H7 (cell line): Measurements from ENCODE around the gene CRTC1. TPM values are rescaled to one million over a fixed set of nuclear protein-coding genes. Genes with fewer than 3 reads are reported as not detected.
A peak's percentile ranks its signal among the peaks of the same experiment; 100 is the strongest.

ENCODE experiments used
- DNase-seq: peaks from one replicate; pipeline ENCODE4 v3.0.0; 2012
- H3K27me3 ChIP-seq: 2 replicates; pipeline ENCODE4 v1.6.0; 2011; ENCODE audit warnings: mild to moderate bottlenecking, low read length; ENCODE audit not compliant: control insufficient read depth, insufficient read depth
- H3K36me3 ChIP-seq: replicated peaks from 2 replicates; pipeline ENCODE4 v1.5.1; 2011; ENCODE audit warnings: low read length; ENCODE audit not compliant: control insufficient read depth, insufficient read depth
- H3K4me3 ChIP-seq: 2 replicates; pipeline ENCODE4 v1.5.1; 2011; ENCODE audit warnings: low read depth, mild to moderate bottlenecking, control low read depth, low read length, moderate library complexity; ENCODE audit not compliant: insufficient read depth
- total RNA-seq: library from RNA; depleted of rRNA; stranded (reverse); fragments of >200 nt; shearing (Covaris generic); gene quantifications from 2 replicates; pipeline ENCODE4 v1.2.3, GENCODE V29; 2014

Gene CRTC1
- total RNA-seq, 1 experiment from 2014 or later, result 3.7 TPM

- Histone ChIP-seq H3K4me3 (no peak overlapping the region), H3K27me3 (no peaks in the 10 kb centered on the region), H3K36me3 (no peaks in the 10 kb centered on the region)
- DNase-seq, result no peak
Measured at GRCh38 chr19:18687740-18688465, 4.4 kb downstream of the CRTC1 start.

DNA sequence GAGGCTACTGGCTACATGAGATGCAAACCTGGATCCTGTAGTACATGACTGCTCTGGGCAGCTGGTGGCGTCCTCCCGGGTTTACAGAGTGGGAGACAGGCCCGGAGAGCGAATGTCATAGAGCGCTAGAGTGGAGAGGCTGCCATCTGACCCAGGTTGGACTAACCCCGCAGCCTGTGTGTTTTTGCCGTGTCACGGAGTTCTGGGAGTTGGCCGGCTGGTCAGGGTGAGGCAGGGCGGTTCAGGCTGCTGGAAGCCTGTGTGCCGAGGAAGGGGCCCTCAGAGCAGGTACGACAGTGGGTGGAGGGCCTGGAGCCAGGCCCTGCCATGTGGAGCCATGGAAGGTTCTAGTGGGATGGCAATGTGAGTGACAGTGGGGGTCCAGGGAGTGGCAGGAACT lies 12.5 kb downstream of the CRTC1 start:
- Histone ChIP-seq H3K4me3 (no peak overlapping the region), H3K27me3 (no peaks in the 10 kb centered on the region), H3K36me3 (no peaks in the 10 kb centered on the region)
- peak; percentile 51 for DNase-seq

DNA sequence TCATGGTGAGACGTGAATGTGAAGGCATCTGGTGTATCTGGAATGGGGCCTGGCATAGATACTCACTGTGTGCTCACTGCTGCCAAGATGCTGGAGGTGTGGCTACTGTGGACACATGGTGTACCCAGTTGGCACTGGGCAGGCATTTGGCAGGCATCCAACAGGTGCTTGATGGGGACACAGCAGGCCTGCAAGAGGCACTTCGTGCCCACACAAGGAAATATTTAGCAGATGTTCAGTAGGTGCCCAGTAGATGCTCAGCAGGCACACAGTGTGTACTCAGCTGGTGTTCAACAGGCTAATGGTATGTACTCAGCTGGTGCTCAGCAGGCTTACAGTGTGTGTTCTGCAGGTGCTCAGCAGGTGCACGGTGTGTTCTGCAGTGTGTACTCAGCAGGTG lies 14.2 kb downstream of the CRTC1 start:
- H3K27me3 ChIP-seq, result no peaks in the 10 kb centered on the region
- no peaks in the 10 kb centered on the region for H3K36me3 ChIP-seq
- H3K4me3 ChIP-seq, result no peak overlapping the region
- peak; percentile 21 for DNase-seq

- Histone ChIP-seq H3K36me3 (no peaks in the 10 kb centered on the region), H3K4me3 (no peak overlapping the region), H3K27me3 (no peaks in the 10 kb centered on the region)
- DNase-seq, result no peak
Measured at GRCh38 chr19:18698321-18699167, 15.1 kb downstream of the CRTC1 start.

- Histone ChIP-seq H3K36me3 (no peaks in the 10 kb centered on the region), H3K27me3 (no peaks in the 10 kb centered on the region), H3K4me3 (no peak overlapping the region)
- DNase-seq, result peak; percentile 71
Measured at GRCh38 chr19:18699403-18700054, 16.0 kb downstream of the CRTC1 start.

DNA sequence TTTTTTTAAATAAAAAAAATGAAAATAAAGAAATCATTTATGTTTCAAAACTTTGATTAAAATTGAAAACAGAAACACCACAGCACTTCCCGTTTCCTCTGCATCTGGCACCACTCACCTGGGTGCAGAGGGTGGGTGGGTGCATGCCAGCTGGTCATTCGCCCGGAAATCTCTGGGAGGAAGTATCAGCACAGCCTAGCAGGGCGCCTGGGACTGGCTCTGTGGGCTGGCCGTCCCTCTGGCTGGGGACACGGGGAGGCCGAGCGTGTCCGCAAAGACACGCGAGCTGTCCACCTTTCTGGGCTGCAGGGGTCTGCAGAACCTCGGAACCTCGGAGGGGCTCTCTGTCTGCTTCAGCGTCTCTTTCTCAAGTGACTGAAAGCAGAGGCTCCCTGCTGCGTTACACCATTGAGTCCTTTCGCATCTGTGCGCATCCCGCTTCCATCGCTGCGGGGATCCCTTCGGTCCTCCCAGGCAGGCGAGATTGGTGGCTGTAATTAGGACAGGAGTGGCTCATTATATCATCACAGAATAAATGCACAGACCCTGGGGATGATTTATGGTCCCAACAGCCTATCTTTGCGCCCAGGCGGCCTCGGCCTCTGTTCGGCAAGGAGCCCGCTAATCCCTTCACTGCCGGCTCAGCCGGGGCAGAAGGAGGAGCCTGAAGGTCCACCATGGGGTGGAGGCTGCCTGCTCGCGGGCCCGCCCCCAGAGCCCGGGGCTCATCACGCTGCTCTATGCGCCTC lies 17.2 kb downstream of the CRTC1 start:
- DNase-seq, result peak; percentile 96
- no peaks in the 10 kb centered on the region for H3K36me3 ChIP-seq
- peak overlapping the region; percentile 30 for H3K4me3 ChIP-seq
- H3K27me3 ChIP-seq, result no peaks in the 10 kb centered on the region

DNA sequence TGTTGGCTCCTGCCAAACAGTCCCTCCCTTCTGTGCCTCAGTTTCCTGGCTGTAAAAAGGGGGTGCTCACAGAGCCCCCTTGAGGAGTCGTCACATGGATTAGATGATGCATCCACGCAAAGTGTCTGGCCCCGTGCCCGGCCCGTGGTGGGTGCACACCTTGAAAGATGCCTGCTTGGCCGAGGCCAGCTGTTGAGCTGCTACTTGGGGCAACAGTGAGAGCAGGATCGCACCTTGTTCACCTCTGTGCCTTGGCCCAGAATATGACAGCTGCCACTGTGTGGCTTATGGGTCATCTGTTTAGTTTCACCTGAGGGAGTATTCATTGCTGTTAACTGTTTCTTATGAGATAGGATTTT lies 17.7 kb downstream of the CRTC1 start:
- Histone ChIP-seq H3K27me3 (no peaks in the 10 kb centered on the region), H3K36me3 (no peaks in the 10 kb centered on the region), H3K4me3 (no peak overlapping the region)
- no peak for DNase-seq

GRCh38 chr19:18704054-18704453 lies 20.6 kb downstream of the CRTC1 start:
- no peaks in the 10 kb centered on the region for H3K36me3 ChIP-seq
- H3K27me3 ChIP-seq, result no peaks in the 10 kb centered on the region
- H3K4me3 ChIP-seq, result no peak overlapping the region
- DNase-seq, result no peak

GRCh38 chr19:18704971-18705370 lies 21.5 kb downstream of the CRTC1 start:
- no peak for DNase-seq
- H3K27me3 ChIP-seq, result no peaks in the 10 kb centered on the region
- H3K36me3 ChIP-seq, result no peaks in the 10 kb centered on the region
- no peak overlapping the region for H3K4me3 ChIP-seq

GRCh38 chr19:18708452-18709231 lies 25.2 kb downstream of the CRTC1 start:
- DNase-seq, result no peak
- H3K27me3 ChIP-seq, result no peaks in the 10 kb centered on the region
- no peaks in the 10 kb centered on the region for H3K36me3 ChIP-seq
- H3K4me3 ChIP-seq, result no peak overlapping the region

DNA sequence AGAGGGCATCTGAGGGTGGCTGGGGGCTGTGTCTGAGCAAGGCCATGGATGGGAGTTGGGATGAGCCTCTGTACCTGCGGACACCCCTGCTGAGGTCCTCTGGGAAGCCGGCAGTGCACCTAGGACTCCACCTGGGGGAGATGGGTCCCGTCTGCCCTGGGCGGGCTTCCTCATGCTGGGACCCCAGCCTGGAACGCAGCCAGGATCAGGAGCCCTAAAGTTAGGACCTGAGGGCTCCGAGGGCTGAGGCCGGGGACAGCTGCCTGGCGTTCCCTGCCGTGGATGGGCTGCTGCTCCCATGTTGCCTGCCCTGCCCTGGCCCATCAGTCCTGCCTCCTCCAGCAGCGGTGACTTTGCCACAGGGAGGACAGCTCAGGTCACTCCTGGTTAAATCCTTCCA lies 26.1 kb downstream of the CRTC1 start:
- H3K27me3 ChIP-seq, result no peaks in the 10 kb centered on the region
- H3K4me3 ChIP-seq, result no peak overlapping the region
- H3K36me3 ChIP-seq, result no peaks in the 10 kb centered on the region
- peak; percentile 70 for DNase-seq

DNA sequence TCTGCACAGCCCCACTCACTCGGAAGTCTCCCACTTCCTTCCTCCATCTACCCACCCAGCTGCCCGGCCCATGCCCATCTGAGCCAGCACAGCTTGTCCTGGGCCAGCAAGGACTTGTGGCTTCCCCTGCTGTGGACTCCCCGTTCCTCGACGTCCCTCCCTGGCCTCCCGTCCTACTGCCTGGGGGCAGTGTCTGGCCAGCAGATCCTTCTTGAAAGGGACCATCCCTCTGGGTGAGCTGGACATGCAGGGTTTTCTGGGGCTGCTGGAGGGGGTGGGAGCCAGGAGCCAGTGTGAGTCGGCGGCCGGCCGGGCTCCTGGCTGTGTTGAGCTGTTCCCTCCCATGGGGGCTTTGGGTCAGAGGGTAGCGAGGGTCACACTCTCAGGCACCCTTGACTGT lies 26.7 kb downstream of the CRTC1 start:
- Histone ChIP-seq H3K4me3 (no peak overlapping the region), H3K36me3 (no peaks in the 10 kb centered on the region), H3K27me3 (no peaks in the 10 kb centered on the region)
- peak; percentile 50 for DNase-seq

DNA sequence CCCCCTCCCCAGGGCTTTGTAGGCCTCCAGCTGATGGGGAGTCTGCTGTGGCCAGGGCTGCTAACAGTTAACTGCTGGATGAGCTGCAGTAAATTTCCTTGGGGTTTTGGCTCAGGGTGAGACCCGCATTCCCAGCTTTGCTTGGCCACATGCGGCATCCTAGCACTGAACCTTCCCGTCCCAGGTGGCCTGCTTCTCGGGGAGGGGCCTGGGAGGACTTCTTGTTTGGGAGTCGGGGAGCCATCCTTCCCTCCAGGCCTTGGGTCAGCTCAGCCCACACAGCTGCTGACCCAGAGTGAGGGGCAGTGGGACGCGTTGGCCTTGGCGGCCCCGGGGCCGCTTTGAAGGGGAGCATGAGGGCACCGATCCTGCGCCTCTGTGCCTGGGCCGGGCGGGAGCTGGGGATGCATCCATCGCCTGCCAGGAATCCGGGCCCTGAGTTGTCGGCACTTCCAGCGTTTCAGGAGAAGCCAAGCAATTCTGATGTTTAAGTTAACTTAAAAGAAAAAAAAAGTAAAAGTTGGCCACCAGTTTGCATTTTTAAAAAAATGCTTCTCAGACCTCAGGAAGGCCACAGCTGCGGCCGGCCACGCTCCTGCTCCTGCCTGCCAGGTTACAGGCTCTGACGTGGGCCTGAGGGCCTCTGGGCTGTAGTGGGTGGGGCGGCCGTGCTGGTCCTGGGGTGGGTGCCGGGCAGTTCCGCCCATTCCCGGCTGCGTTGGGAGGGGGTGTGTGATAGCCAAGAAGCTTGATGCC lies 27.7 kb downstream of the CRTC1 start:
- no peaks in the 10 kb centered on the region for H3K27me3 ChIP-seq
- DNase-seq, result peak; percentile 67
- H3K36me3 ChIP-seq, result no peaks in the 10 kb centered on the region
- H3K4me3 ChIP-seq, result no peak overlapping the region
